Measurements from ENCODE around the gene FKBP4.

DNA sequence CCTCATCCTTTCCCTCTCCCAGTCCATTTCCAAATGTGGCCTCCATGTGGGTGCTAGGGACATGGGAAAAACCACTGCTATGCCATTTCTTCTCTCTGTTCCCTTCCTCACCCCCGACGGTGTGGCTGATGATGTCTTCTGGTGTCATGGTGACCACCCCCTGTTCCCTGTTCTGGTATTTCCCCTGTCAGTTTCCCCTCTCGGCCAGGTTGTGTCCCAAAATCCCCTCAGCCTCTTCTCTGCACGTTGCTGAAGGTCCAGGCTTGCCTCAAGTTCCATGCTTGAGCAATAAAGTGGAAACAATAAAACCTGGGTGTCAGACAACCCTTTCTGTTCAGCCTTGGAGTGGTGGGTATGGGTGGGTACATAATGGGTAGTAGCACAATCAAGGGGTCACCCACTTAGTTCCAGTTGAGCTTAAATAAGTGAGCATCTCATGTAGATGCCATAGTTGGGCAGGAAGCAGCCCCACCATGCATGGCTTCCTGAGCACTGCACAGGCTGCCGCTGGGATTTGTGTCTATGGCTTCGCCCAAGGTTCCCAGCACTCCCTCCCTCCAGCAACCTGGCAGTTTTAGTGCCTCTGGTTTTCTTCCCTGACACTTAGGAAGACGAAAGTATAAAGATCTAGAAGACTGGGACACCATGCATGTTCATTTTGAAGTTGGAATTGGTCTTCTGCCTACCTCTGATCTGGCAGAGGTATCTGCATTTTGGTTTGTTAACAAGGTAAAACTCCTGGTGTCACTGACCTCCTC, 9.0 kb downstream of the FKBP4 start:
- no peak for TF ChIP-seq POLR2A (IDR thresholded peaks at IDR 0.05)
- TF ChIP-seq, protein P1, sequence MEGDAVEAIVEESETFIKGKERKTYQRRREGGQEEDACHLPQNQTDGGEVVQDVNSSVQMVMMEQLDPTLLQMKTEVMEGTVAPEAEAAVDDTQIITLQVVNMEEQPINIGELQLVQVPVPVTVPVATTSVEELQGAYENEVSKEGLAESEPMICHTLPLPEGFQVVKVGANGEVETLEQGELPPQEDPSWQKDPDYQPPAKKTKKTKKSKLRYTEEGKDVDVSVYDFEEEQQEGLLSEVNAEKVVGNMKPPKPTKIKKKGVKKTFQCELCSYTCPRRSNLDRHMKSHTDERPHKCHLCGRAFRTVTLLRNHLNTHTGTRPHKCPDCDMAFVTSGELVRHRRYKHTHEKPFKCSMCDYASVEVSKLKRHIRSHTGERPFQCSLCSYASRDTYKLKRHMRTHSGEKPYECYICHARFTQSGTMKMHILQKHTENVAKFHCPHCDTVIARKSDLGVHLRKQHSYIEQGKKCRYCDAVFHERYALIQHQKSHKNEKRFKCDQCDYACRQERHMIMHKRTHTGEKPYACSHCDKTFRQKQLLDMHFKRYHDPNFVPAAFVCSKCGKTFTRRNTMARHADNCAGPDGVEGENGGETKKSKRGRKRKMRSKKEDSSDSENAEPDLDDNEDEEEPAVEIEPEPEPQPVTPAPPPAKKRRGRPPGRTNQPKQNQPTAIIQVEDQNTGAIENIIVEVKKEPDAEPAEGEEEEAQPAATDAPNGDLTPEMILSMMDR (IDR thresholded peaks at IDR 0.05) = no peak
